Nephron (organoid): Measurements from ENCODE around the gene NRXN2.
A peak's percentile ranks its signal among the peaks of the same experiment; 100 is the strongest.

Experiments used
- H3K27ac Mint-ChIP-seq, 3 experiments: 2 replicates each; pipeline ENCODE4 v1.8.0; 2020; ENCODE audit warnings: mixed read lengths in 3 of 3, mild to moderate bottlenecking in 2 of 3, moderate library complexity in 1 of 3
- H3K27me3 Mint-ChIP-seq: 2 replicates; pipeline ENCODE4 v1.8.0; 2021; ENCODE audit warnings: low read depth, mild to moderate bottlenecking, moderate library complexity, mixed read lengths
- H3K36me3 Mint-ChIP-seq: 2 replicates; pipeline ENCODE4 v1.8.0; 2020; ENCODE audit warnings: low read depth, mixed read lengths
- H3K4me1 Mint-ChIP-seq: 2 replicates; pipeline ENCODE4 v1.8.0; 2020; ENCODE audit warnings: mixed read lengths
- H3K4me3 Mint-ChIP-seq, 3 experiments: 2 replicates each; pipeline ENCODE4 v1.8.0; 2020; ENCODE audit warnings: mild to moderate bottlenecking in 3 of 3, mixed read lengths in 3 of 3, moderate library complexity in 2 of 3
- H3K9me3 Mint-ChIP-seq: 2 replicates; pipeline ENCODE4 v1.8.0; 2020; ENCODE audit warnings: mixed read lengths
- TF ChIP-seq, protein P1 (sequence below), 3 experiments: fragments of 200-600 bp; sonication (generic); IDR thresholded peaks; one replicate each; pipeline ENCODE4 v1.5.0; 2021; ENCODE audit warnings: antibody characterized with exemption in 3 of 3; ENCODE audit not compliant: unreplicated experiment in 3 of 3

Gene NRXN2

DNA sequence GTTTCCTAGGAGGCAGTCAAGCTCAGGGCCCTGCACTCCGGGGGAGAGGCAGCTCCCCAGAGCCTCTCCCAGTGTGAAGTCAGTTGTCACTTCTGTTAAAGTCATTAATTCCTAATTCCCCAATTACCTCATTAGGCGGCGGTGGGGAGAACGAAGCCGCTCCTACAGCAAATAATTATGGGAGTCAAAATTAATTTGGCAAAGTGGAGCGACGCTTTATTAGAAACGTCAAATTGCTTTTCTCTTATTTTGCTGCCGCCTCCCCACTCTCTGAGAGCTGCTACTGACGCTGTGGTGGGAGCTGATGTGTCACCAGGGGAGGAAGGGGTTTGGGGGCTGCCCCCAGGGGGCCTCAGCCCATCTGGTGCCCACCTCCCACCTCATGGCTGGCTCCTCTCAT is 90.3 kb downstream of the NRXN2 start:
- TF ChIP-seq, protein P1, sequence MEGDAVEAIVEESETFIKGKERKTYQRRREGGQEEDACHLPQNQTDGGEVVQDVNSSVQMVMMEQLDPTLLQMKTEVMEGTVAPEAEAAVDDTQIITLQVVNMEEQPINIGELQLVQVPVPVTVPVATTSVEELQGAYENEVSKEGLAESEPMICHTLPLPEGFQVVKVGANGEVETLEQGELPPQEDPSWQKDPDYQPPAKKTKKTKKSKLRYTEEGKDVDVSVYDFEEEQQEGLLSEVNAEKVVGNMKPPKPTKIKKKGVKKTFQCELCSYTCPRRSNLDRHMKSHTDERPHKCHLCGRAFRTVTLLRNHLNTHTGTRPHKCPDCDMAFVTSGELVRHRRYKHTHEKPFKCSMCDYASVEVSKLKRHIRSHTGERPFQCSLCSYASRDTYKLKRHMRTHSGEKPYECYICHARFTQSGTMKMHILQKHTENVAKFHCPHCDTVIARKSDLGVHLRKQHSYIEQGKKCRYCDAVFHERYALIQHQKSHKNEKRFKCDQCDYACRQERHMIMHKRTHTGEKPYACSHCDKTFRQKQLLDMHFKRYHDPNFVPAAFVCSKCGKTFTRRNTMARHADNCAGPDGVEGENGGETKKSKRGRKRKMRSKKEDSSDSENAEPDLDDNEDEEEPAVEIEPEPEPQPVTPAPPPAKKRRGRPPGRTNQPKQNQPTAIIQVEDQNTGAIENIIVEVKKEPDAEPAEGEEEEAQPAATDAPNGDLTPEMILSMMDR (IDR thresholded peaks at IDR 0.05; ENCODE audit: unreplicated experiment in 3 of 3) = no peak
- Mint-ChIP-seq H3K27me3 (peaks cover 41% of the 10 kb centered on the region), H3K36me3 (peaks cover 36% of the 10 kb centered on the region), H3K27ac (no peak overlapping the region), H3K9me3 (no peaks in the 10 kb centered on the region), H3K4me1 (peaks cover 30% of the 10 kb centered on the region), H3K4me3 (no peak overlapping the region)

DNA sequence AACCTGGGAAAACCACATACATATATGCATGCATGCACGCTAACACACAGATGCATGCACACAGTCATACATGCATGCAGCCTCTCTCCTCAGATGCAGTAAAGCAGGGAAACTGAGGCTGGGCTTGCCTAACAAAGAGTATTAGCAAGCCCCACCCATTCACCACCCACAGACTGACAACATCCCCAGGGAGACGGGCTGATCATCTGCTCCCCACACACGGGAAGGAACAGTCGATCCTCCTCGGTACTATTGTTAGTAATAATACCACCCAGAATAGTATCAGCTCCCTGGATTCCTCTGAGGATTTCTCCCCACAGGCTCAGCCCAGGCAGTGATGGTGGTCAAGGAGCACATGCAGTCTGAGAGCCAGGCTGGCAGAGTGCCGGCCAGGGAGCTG is 90.8 kb downstream of the NRXN2 start:
- Mint-ChIP-seq H3K27me3 (peaks cover 38% of the 10 kb centered on the region), H3K36me3 (peaks cover 39% of the 10 kb centered on the region), H3K9me3 (no peaks in the 10 kb centered on the region), H3K4me3 (no peak overlapping the region), H3K27ac (no peak overlapping the region), H3K4me1 (peaks cover 32% of the 10 kb centered on the region)
- TF ChIP-seq, protein P1 (IDR thresholded peaks at IDR 0.05; ENCODE audit: unreplicated experiment in 3 of 3) = no peak

DNA sequence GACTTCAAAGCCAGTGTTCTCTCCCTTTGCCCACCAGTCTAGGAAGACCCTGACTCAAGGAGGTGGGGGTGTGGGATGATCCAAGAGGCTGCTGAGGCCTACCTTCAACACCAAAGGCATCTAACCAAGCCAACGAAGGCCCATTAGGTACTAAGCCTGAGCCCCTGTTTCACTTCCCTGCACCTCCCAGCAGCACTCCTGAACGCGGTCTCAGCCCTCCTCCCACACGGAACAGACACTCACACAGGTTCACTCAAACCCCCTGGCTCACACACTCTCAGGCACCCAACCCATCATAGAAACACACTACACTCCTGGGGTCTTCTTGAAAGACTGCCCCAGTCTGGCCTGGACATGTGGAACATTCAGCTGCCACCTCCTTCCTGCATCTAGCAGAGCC is 91.3 kb downstream of the NRXN2 start:
- Mint-ChIP-seq H3K4me1 (peaks cover 32% of the 10 kb centered on the region), H3K27me3 (peaks cover 38% of the 10 kb centered on the region), H3K9me3 (no peaks in the 10 kb centered on the region), H3K4me3 (no peak overlapping the region), H3K36me3 (peaks cover 43% of the 10 kb centered on the region), H3K27ac (no peak overlapping the region)
- TF ChIP-seq, protein P1 (IDR thresholded peaks at IDR 0.05; ENCODE audit: unreplicated experiment in 3 of 3) = no peak

DNA sequence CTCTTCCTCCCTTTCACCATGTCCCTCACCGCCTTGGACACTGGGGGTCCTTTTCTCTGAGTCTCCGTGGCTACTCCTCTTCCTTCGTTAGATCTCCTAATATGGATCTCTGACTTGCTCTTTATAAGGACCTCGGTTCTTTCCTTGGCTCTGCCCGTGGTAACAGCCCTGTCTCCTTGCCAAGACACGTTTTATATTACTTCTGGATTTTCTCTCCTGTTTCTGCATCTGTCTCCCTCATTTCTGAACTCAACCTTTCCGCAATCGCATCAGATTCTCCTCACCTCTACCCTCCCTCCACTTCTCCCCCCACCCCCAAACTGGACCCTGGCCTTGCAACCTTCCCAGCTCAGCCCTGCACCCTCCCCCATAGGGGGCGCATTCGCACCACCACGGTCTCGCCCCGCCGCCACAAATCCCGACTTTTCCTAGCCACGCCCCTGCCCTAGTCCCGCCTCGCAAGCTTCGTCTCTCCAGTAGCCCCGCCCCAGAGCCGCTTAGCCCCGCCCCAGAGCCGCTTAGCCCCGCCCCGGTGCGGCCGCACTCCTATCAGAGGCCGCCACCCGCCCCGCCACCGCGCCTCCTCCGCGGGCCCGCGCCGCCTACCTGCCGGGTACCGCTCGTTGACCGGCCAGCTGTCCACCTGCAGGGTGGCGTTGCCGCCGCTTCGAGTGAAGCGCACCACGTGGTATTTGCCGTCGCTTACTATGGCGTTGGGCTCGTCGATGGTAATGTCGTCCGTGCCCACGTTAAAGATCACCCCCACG is 93.0 kb downstream of the NRXN2 start:
- no peaks in the 10 kb centered on the region for H3K9me3 Mint-ChIP-seq
- peaks cover 18% of the 10 kb centered on the region for H3K4me1 Mint-ChIP-seq
- peak overlapping the region in 1 of 3 experiments; percentile 0 for H3K27ac Mint-ChIP-seq
- H3K36me3 Mint-ChIP-seq = peaks cover 49% of the 10 kb centered on the region
- no peak overlapping the region for H3K4me3 Mint-ChIP-seq
- peaks cover 32% of the 10 kb centered on the region for H3K27me3 Mint-ChIP-seq
- TF ChIP-seq, protein P1 (IDR thresholded peaks at IDR 0.05; ENCODE audit: unreplicated experiment in 3 of 3) = no peak

DNA sequence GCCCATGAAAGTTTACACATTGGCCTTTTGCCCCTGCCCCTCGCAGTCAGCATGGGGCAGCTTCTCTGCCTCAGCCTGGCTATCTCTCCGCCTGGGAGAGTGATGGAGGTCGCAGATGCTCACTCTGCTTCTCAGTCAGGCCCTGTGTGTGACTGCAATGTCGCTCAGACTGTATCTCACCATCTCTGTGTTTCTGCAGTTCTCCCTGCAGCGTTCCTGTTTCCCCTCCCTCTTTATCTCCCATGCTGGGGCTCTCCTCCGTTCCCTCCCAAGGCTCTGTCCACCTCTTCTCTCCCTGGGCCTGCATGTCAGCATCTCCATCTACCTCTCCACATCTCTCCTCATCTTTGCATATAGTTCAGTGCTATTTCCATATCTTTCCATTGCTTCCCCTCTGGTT is 93.9 kb downstream of the NRXN2 start:
- H3K27ac Mint-ChIP-seq = peak overlapping the region in 1 of 3 experiments; percentile 11
- H3K36me3 Mint-ChIP-seq = peaks cover 42% of the 10 kb centered on the region
- peaks cover 14% of the 10 kb centered on the region for H3K4me1 Mint-ChIP-seq
- TF ChIP-seq, protein P1 (IDR thresholded peaks at IDR 0.05; ENCODE audit: unreplicated experiment in 3 of 3) = no peak
- peaks cover 26% of the 10 kb centered on the region for H3K27me3 Mint-ChIP-seq
- no peaks in the 10 kb centered on the region for H3K9me3 Mint-ChIP-seq
- H3K4me3 Mint-ChIP-seq = no peak overlapping the region

DNA sequence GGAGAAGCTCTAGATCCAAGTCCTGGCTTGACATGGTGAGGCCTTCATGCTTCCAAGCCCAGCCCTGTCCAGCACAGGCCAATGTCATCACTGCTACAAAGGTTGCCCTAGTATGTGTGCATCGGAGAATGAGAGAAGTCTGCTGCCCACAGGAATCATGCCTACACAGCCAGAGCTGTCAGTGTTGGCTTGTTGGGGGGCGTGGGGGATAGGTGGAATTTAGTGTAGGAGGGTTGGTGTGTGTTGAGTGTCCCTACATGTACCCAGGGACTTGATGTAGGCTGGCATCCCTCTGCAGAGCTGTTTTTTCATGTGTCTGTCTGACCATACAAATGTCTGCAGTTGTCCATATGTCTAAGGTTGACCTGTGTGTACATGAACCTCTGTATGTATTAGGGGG is 94.4 kb downstream of the NRXN2 start:
- Mint-ChIP-seq H3K4me3 (no peak overlapping the region), H3K9me3 (no peaks in the 10 kb centered on the region), H3K36me3 (peaks cover 46% of the 10 kb centered on the region), H3K4me1 (peaks cover 14% of the 10 kb centered on the region), H3K27me3 (peaks cover 24% of the 10 kb centered on the region), H3K27ac (no peak overlapping the region)
- TF ChIP-seq, protein P1 (IDR thresholded peaks at IDR 0.05; ENCODE audit: unreplicated experiment in 3 of 3) = no peak
